Nephron progenitor cell (in vitro differentiated cells): ENCODE measurements around the gene CCR5.
"Not testable (repeated sequence)": the region's sequence is repeated elsewhere in the genome, so short reads cannot be mapped to it uniquely, and the experiment has no call there.

Experiments used
- DNase-seq: peaks from one replicate; pipeline ENCODE4 v3.0.0; 2021
- H3K27ac Mint-ChIP-seq: 2 replicates; pipeline ENCODE4 v1.8.0; 2021; ENCODE audit warnings: mild to moderate bottlenecking, moderate library complexity, mixed read lengths
- H3K27me3 Mint-ChIP-seq: 2 replicates; pipeline ENCODE4 v1.8.0; 2021; ENCODE audit warnings: mild to moderate bottlenecking, low read depth, mixed read lengths; ENCODE audit not compliant: poor library complexity
- H3K36me3 Mint-ChIP-seq: 2 replicates; pipeline ENCODE4 v1.8.0; 2021; ENCODE audit warnings: low read depth, mixed read lengths
- H3K4me1 Mint-ChIP-seq: 2 replicates; pipeline ENCODE4 v1.8.0; 2021; ENCODE audit warnings: mixed read lengths
- H3K4me3 Mint-ChIP-seq: 2 replicates; pipeline ENCODE4 v1.8.0; 2021; ENCODE audit warnings: mild to moderate bottlenecking, moderate library complexity, mixed read lengths
- H3K9me3 Mint-ChIP-seq: 2 replicates; pipeline ENCODE4 v1.8.0; 2021; ENCODE audit warnings: mild to moderate bottlenecking, moderate library complexity, mixed read lengths
- CTCF ChIP-seq: fragments of 200-600 bp; sonication (generic); IDR thresholded peaks from 2 replicates; pipeline ENCODE4 v1.5.0; 2021; ENCODE audit warnings: antibody characterized with exemption

Gene CCR5

GRCh38 chr3:46399098-46399497, 28.4 kb downstream of the CCR5 start:
- Mint-ChIP-seq H3K27ac (no peak overlapping the region), H3K36me3 (no peaks in the 10 kb centered on the region), H3K9me3 (no peaks in the 10 kb centered on the region), H3K27me3 (peaks cover 9% of the 10 kb centered on the region), H3K4me1 (peaks cover 6% of the 10 kb centered on the region), H3K4me3 (no peak overlapping the region)
- TF ChIP-seq CTCF = no peak
- no peak for DNase-seq

GRCh38 chr3:46399557-46399956, 28.8 kb downstream of the CCR5 start:
- H3K27ac Mint-ChIP-seq = no peak overlapping the region

GRCh38 chr3:46400000-46400734, 29.4 kb downstream of the CCR5 start:
- Mint-ChIP-seq H3K4me3 (no peak overlapping the region), H3K27ac (no peak overlapping the region), H3K27me3 (peaks cover 9% of the 10 kb centered on the region), H3K36me3 (no peaks in the 10 kb centered on the region), H3K4me1 (peaks cover 15% of the 10 kb centered on the region), H3K9me3 (no peaks in the 10 kb centered on the region)
- no peak for DNase-seq
- TF ChIP-seq CTCF = no peak

More at GRCh38 chr3:46399557-46399956, 28.8 kb downstream of the CCR5 start:
- H3K36me3 Mint-ChIP-seq = no peaks in the 10 kb centered on the region
- no peak overlapping the region for H3K4me3 Mint-ChIP-seq
- no peak for TF ChIP-seq CTCF
- H3K9me3 Mint-ChIP-seq = no peaks in the 10 kb centered on the region
- H3K27me3 Mint-ChIP-seq = peaks cover 9% of the 10 kb centered on the region
- no peak for DNase-seq
- peaks cover 9% of the 10 kb centered on the region for H3K4me1 Mint-ChIP-seq

GRCh38 chr3:46400846-46401245, 30.1 kb downstream of the CCR5 start:
- DNase-seq = no peak
- Mint-ChIP-seq H3K4me3 (no peak overlapping the region), H3K9me3 (no peaks in the 10 kb centered on the region), H3K4me1 (peaks cover 22% of the 10 kb centered on the region), H3K27me3 (peaks cover 6% of the 10 kb centered on the region), H3K27ac (no peak overlapping the region), H3K36me3 (no peaks in the 10 kb centered on the region)
- no peak for TF ChIP-seq CTCF

GRCh38 chr3:46401579-46401978, 30.8 kb downstream of the CCR5 start:
- no peaks in the 10 kb centered on the region for H3K9me3 Mint-ChIP-seq
- no peak overlapping the region for H3K4me3 Mint-ChIP-seq
- peaks cover 27% of the 10 kb centered on the region for H3K4me1 Mint-ChIP-seq
- no peak for TF ChIP-seq CTCF
- no peak for DNase-seq
- no peak overlapping the region for H3K27ac Mint-ChIP-seq
- H3K27me3 Mint-ChIP-seq = peaks cover 6% of the 10 kb centered on the region
- no peaks in the 10 kb centered on the region for H3K36me3 Mint-ChIP-seq

GRCh38 chr3:46402902-46403301, 32.2 kb downstream of the CCR5 start:
- not testable (repeated sequence) for H3K27me3 Mint-ChIP-seq, H3K27ac Mint-ChIP-seq, H3K9me3 Mint-ChIP-seq, H3K36me3 Mint-ChIP-seq, H3K4me3 Mint-ChIP-seq, DNase-seq
- H3K4me1 Mint-ChIP-seq = peaks cover 41% of the 10 kb centered on the region
